Astrocyte (in vitro differentiated cells and primary cell): Measurements from ENCODE around the gene DDX31. TPM values are rescaled to one million over a fixed set of nuclear protein-coding genes. Genes with fewer than 3 reads are reported as not detected.

ENCODE experiments used
- DNase-seq: peaks from one replicate; pipeline ENCODE4 v3.0.0-alpha.2; 2010; ENCODE audit warnings: low read depth
- FAIRE-seq: peaks from 2 replicates; lab custom pipeline; 2011; peaks lifted over from hg19 to GRCh38; lab: Jason Lieb, UNC
- H2AFZ ChIP-seq: 2 replicates; pipeline ENCODE4 v1.6.0; 2012; ENCODE audit warnings: low read depth, low read length, inconsistent platforms
- H3K27ac ChIP-seq: 2 replicates; pipeline ENCODE4 v1.5.1; 2011; ENCODE audit warnings: low read depth, low read length, inconsistent platforms
- H3K27me3 ChIP-seq: 2 replicates; pipeline ENCODE4 v1.6.0; 2011; ENCODE audit warnings: low read length, inconsistent platforms; ENCODE audit not compliant: insufficient read depth
- H3K36me3 ChIP-seq: 2 replicates; pipeline ENCODE4 v1.5.1; 2011; ENCODE audit warnings: low read length, inconsistent platforms; ENCODE audit not compliant: insufficient read depth
- H3K4me1 ChIP-seq: 2 replicates; pipeline ENCODE4 v1.5.1; 2011; ENCODE audit warnings: low read length, inconsistent platforms; ENCODE audit not compliant: insufficient read depth
- H3K4me2 ChIP-seq: 2 replicates; pipeline ENCODE4 v1.6.0; 2012; ENCODE audit warnings: low read length, inconsistent platforms
- H3K4me3 ChIP-seq: 2 replicates; pipeline ENCODE4 v1.5.1; 2011; ENCODE audit warnings: low read depth, mild to moderate bottlenecking, low read length, inconsistent platforms; ENCODE audit not compliant: insufficient read depth
- H3K79me2 ChIP-seq: 2 replicates; pipeline ENCODE4 v1.6.0; 2012; ENCODE audit warnings: mild to moderate bottlenecking, low read length, inconsistent platforms; ENCODE audit not compliant: insufficient read depth
- H3K9ac ChIP-seq: 2 replicates; pipeline ENCODE4 v1.6.0; 2012; ENCODE audit warnings: mild to moderate bottlenecking, low read length, inconsistent platforms
- H3K9me3 ChIP-seq: 2 replicates; pipeline ENCODE4 v1.5.1; 2012; ENCODE audit warnings: low read depth, mild to moderate bottlenecking, low read length, inconsistent platforms; ENCODE audit not compliant: insufficient read depth
- H4K20me1 ChIP-seq: 2 replicates; pipeline ENCODE4 v1.6.0; 2012; ENCODE audit warnings: low read length, inconsistent platforms; ENCODE audit not compliant: insufficient read depth
- H3K27ac Mint-ChIP-seq: one replicate; pipeline ENCODE4 v1.8.0; 2021; ENCODE audit warnings: mild to moderate bottlenecking, mixed read lengths; ENCODE audit not compliant: unreplicated experiment
- H3K27me3 Mint-ChIP-seq: one replicate; pipeline ENCODE4 v1.8.0; 2021; ENCODE audit warnings: low read depth, mixed read lengths; ENCODE audit not compliant: unreplicated experiment
- H3K36me3 Mint-ChIP-seq: one replicate; pipeline ENCODE4 v1.8.0; 2021; ENCODE audit warnings: low read depth, mixed read lengths; ENCODE audit not compliant: unreplicated experiment
- H3K4me1 Mint-ChIP-seq: one replicate; pipeline ENCODE4 v1.8.0; 2021; ENCODE audit warnings: low read depth, mixed read lengths; ENCODE audit not compliant: unreplicated experiment
- H3K4me3 Mint-ChIP-seq: one replicate; pipeline ENCODE4 v1.8.0; 2021; ENCODE audit warnings: mild to moderate bottlenecking, moderate library complexity, mixed read lengths; ENCODE audit not compliant: unreplicated experiment
- H3K9me3 Mint-ChIP-seq: one replicate; pipeline ENCODE4 v1.8.0; 2021; ENCODE audit warnings: mild to moderate bottlenecking, mixed read lengths; ENCODE audit not compliant: unreplicated experiment
- CTCF ChIP-seq: IDR thresholded peaks from 2 replicates; pipeline ENCODE4 v1.5.1; 2011; ENCODE audit warnings: low read depth, mild to moderate bottlenecking, inconsistent platforms, low read length, moderate library complexity; ENCODE audit not compliant: insufficient read depth
- EZH2 ChIP-seq: IDR thresholded peaks from 2 replicates; pipeline ENCODE4 v1.6.1; 2012; ENCODE audit warnings: mild to moderate bottlenecking, low read length, inconsistent platforms; ENCODE audit not compliant: insufficient read depth
- total RNA-seq: library from RNA; stranded (reverse); gene quantifications from 2 replicates; pipeline ENCODE4 v1.2.1, GENCODE V29; 2021

DDX31 gene
- total RNA-seq, 1 donor from 2014 or later: 20.5 TPM

- Histone ChIP-seq H3K4me3 (no peak overlapping the region), H3K4me2 (no peak overlapping the region), H2AFZ (no peak overlapping the region), H3K9me3 (no peaks in the 10 kb centered on the region), H4K20me1 (no peaks in the 10 kb centered on the region), H3K27me3 (peaks cover 36% of the 10 kb centered on the region), H3K36me3 (no peaks in the 10 kb centered on the region), H3K79me2 (no peaks in the 10 kb centered on the region), H3K9ac (no peak overlapping the region), H3K4me1 (peaks cover 2% of the 10 kb centered on the region), H3K27ac (no peak overlapping the region)
- Mint-ChIP-seq H3K27me3 (peaks cover 41% of the 10 kb centered on the region), H3K4me3 (no peak overlapping the region), H3K9me3 (peaks cover under 1% of the 10 kb centered on the region), H3K36me3 (no peaks in the 10 kb centered on the region), H3K4me1 (no peaks in the 10 kb centered on the region), H3K27ac (no peak overlapping the region)
- TF ChIP-seq CTCF: no peak
- DNase-seq (no peak), FAIRE-seq (no peak)
Observed at GRCh38 chr9:132564526-132564925, 105.3 kb downstream of the DDX31 start.

GRCh38 chr9:132562306-132562573, 107.5 kb downstream of the DDX31 start:
- FAIRE-seq (no peak), DNase-seq (no peak)
- no peak overlapping the region for H3K27ac Mint-ChIP-seq
- no peaks in the 10 kb centered on the region for H4K20me1 ChIP-seq
- H3K9me3 ChIP-seq: no peaks in the 10 kb centered on the region
- peaks cover 41% of the 10 kb centered on the region for H3K27me3 Mint-ChIP-seq
- H3K9ac ChIP-seq: no peak overlapping the region
- no peak overlapping the region for H3K4me3 ChIP-seq
- no peak for TF ChIP-seq CTCF
- no peak for TF ChIP-seq EZH2
- no peak overlapping the region for H3K4me2 ChIP-seq
- H3K27me3 ChIP-seq: peaks cover 38% of the 10 kb centered on the region
- H3K4me3 Mint-ChIP-seq: no peak overlapping the region
- H3K4me1 Mint-ChIP-seq: no peaks in the 10 kb centered on the region
- H3K4me1 ChIP-seq: peaks cover 2% of the 10 kb centered on the region
- H3K27ac ChIP-seq: no peak overlapping the region
- no peak overlapping the region for H2AFZ ChIP-seq
- H3K9me3 Mint-ChIP-seq: peaks cover 4% of the 10 kb centered on the region
- no peaks in the 10 kb centered on the region for H3K36me3 Mint-ChIP-seq
- no peaks in the 10 kb centered on the region for H3K36me3 ChIP-seq
- H3K79me2 ChIP-seq: no peaks in the 10 kb centered on the region

DNA sequence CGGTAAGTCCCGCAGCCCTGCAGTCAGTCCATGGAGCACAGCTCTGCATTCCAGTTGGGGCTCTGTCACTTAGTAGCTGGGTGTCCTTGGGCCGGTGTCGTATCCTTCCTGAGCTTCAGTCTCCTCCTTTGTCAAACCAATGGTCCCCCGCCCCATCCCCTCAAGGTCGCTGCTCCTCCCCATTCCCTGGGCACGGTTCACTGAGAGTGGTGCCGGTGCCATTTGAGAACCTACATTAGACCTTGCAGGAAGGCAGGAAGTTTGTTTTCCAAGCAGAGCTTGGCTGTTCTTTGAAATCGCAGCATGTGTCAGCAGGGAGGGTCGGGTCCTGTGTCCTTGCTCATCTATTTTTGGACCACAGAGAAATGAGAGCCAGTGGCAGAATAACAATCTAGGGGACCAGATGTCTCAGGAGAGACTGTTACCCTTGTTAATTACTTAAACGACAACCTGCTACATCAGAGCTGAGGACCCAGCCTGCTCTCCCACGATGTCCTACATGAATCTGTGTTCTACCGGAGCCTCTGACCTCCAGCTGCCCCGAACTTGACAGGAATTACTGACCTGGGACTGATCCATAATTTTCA, 109.1 kb downstream of the DDX31 start:
- no peaks in the 10 kb centered on the region for H3K79me2 ChIP-seq
- peaks cover 4% of the 10 kb centered on the region for H3K9me3 Mint-ChIP-seq
- H4K20me1 ChIP-seq: no peaks in the 10 kb centered on the region
- H3K27ac Mint-ChIP-seq: no peak overlapping the region
- no peak overlapping the region for H3K4me3 ChIP-seq
- DNase-seq: no peak
- H3K4me1 Mint-ChIP-seq: no peaks in the 10 kb centered on the region
- H3K4me3 Mint-ChIP-seq: no peak overlapping the region
- H3K9ac ChIP-seq: no peak overlapping the region
- TF ChIP-seq CTCF (no peak), EZH2 (no peak)
- peaks cover 46% of the 10 kb centered on the region for H3K27me3 Mint-ChIP-seq
- peaks cover 2% of the 10 kb centered on the region for H3K4me1 ChIP-seq
- no peak overlapping the region for H3K4me2 ChIP-seq
- H3K27ac ChIP-seq: no peak overlapping the region
- no peak for FAIRE-seq
- H3K9me3 ChIP-seq: no peaks in the 10 kb centered on the region
- H3K36me3 Mint-ChIP-seq: no peaks in the 10 kb centered on the region
- no peaks in the 10 kb centered on the region for H3K36me3 ChIP-seq
- H2AFZ ChIP-seq: no peak overlapping the region
- peaks cover 47% of the 10 kb centered on the region for H3K27me3 ChIP-seq
